Activated naive CD4-positive, alpha-beta T cell (primary cell): ENCODE results near the gene USPL1.
"Not testable (repeated sequence)": the region's sequence is repeated elsewhere in the genome, so short reads cannot be mapped to it uniquely, and the experiment has no call there.

Source experiments
- DNase-seq, 4 experiments: peaks; one replicate each; lab custom pipeline; 2025; lab: John Stamatoyannopoulos, UW

The USPL1 gene

GRCh38 chr13:30617315-30618185 is at the start of gene USPL1:
Gene USPL1 (plus strand): TSS chr13:30617920. CDS start chr13:30621141, 3,221 bp downstream.
- DNase-seq = peak; percentile 96 to 100 (median 98)

- DNase-seq = no peak
These were observed 47.7 kb upstream of the USPL1 start for GRCh38 chr13:30569901-30570576.

- no peak for DNase-seq
These were observed 47.0 kb upstream of the USPL1 start for GRCh38 chr13:30570691-30571090.

GRCh38 chr13:30572859-30573275 is 44.9 kb upstream of the USPL1 start:
- DNase-seq = no peak

GRCh38 chr13:30576528-30576927 is 41.2 kb upstream of the USPL1 start:
- DNase-seq = peak in 1 of 4 experiments; percentile 13

- DNase-seq = no peak
These were observed 40.3 kb upstream of the USPL1 start for GRCh38 chr13:30577401-30577852.

- DNase-seq = no peak
These were observed 36.7 kb upstream of the USPL1 start for GRCh38 chr13:30580852-30581502.

- no peak for DNase-seq
These were observed 36.1 kb upstream of the USPL1 start for GRCh38 chr13:30581582-30581981.

- no peak for DNase-seq
These were observed 33.5 kb upstream of the USPL1 start for GRCh38 chr13:30584051-30584731.

GRCh38 chr13:30585748-30586262 is 31.9 kb upstream of the USPL1 start:
- DNase-seq = no peak

GRCh38 chr13:30587231-30587630 is 30.5 kb upstream of the USPL1 start:
- no peak for DNase-seq

- no peak for DNase-seq
These were observed 30.0 kb upstream of the USPL1 start for GRCh38 chr13:30587739-30588138.

GRCh38 chr13:30593001-30593400 is 24.7 kb upstream of the USPL1 start:
- DNase-seq = no peak

GRCh38 chr13:30600496-30600895 is 17.2 kb upstream of the USPL1 start:
- DNase-seq = no peak

GRCh38 chr13:30601836-30602235 is 15.9 kb upstream of the USPL1 start:
- DNase-seq = no peak

- no peak for DNase-seq
These were observed 12.7 kb upstream of the USPL1 start for GRCh38 chr13:30605052-30605451.

GRCh38 chr13:30607186-30607585 is 10.5 kb upstream of the USPL1 start:
- DNase-seq = not testable (repeated sequence)

GRCh38 chr13:30607908-30608307 is 9.8 kb upstream of the USPL1 start:
- DNase-seq = peak in 2 of 4 experiments; percentile 17 to 29

GRCh38 chr13:30608364-30608763 is 9.4 kb upstream of the USPL1 start:
- no peak for DNase-seq

GRCh38 chr13:30610311-30610710 is 7.4 kb upstream of the USPL1 start:
- DNase-seq = no peak

GRCh38 chr13:30615481-30615865 is 2.2 kb upstream of the USPL1 start:
- no peak for DNase-seq
